ENCODE data around the gene GARIN5B. TPM values are rescaled to one million over a fixed set of nuclear protein-coding genes. Genes with fewer than 3 reads are reported as not detected.

The GARIN5B gene
- total and polyA plus RNA-seq, 2 of the 8 experiments (the other 6 are each of a cell fraction or from before 2014, with no cell fraction given): 0.03 TPM; not detected in 1

GRCh38 chr19:55384920-55385723 is 22.1 kb upstream of the GARIN5B start (continued):
- 0 out of 2 replicates have a peak, but pooled peaks have one; percentile 90 for TF ChIP-seq SP4 (IDR thresholded peaks at IDR 0.05; ENCODE audit: low read length)
- 0 out of 2 replicates have a peak, but pooled peaks have one; percentile 15 for TF ChIP-seq RBBP5 (IDR thresholded peaks at IDR 0.05; ENCODE audit: borderline replicate concordance, low read depth, low read length)
- no peak for TF ChIP-seq TEAD4 (IDR thresholded peaks at IDR 0.05; ENCODE audit: low read depth, low read length)
- peak; percentile 7 for TF ChIP-seq KDM4A (IDR thresholded peaks at IDR 0.05; ENCODE audit: low read depth, low read length, severe bottlenecking)
- TF ChIP-seq MAX (IDR thresholded peaks at IDR 0.05): peak; percentile 24; the same call in 1 of the 2 replicates
- no peak for TF ChIP-seq HDAC2 (IDR thresholded peaks at IDR 0.05; ENCODE audit: borderline replicate concordance in 1 of 2, low read depth in 2 of 2, low read length in 2 of 2)

Data from H1 (cell line).